Dedifferentiated amniotic fluid mesenchymal stem cell (primary cell): ENCODE results near the gene ISCA1.

Source experiments
- DNase-seq: peaks from one replicate; pipeline ENCODE4 v3.0.0-alpha.2; 2016; ENCODE audit errors: extremely low spot score

Gene ISCA1

DNA sequence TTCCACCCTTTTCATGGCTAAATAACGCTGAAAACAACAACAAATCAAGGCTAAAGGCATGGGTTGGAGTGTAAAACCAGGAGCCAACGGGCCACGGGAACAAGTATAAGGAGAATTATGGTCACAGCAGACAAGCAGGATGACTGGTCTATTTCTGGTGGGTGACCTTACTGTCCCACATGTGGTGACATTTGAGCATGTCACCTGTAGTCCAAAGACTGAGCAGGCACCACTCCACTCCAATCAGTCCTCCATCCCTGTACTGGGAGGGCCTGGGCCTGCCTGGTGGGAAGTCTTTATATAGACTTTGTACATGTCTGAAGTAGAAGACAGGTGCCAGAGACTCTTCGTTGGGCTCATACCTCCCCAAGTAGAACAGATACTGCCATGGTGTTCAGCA is 59.7 kb downstream of the ISCA1 start:
- DNase-seq, result no peak

DNA sequence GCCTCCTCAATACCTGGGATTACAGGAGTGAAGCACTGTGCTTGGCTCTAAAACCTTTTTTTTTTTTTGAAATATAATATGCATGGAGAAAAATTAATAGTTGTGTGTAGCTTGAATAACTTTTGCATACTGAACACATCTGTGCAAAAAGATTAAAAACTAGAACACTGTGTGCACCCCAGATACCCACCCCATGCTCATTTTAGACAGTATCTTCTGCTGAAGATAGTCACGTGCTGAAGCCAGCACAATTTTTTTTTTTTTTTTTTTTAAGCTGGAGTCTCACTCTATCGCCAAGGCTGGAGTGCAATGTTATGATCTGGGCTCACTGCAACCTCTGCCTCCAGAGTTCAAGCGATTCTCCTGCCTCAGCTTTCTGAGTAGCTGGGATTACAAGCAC is 62.7 kb downstream of the ISCA1 start:
- no peak for DNase-seq

DNA sequence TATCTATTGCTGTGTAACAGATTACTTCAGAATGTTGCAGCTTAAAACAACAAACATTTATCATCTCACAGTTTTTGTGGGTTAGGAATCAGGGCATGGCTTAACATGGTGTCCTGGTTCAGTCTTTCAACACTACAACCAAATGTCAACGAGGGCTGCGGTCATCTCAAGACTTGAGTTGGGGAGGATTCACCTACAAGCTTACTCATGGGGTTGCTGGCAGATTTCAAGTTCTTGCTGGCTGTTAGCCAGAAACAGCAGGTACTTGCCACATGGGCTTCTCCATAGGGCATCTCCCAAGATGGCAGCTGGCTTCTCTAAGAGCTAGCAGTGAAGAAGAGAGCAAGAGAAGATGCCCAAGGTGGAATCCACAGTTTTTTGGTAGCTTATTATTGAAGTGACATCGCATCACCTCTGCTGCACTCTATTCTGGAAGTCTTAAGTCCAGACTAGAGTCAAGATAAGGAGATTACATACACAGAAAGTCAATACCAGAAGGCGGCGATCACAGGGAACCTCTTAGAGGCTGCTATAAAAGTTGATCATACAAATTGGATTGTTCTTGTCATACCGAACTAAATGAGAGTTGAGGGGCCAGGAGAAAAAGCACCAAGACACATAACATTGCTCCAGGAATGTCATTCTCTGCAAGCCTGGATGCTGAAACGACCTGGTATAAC is 65.1 kb downstream of the ISCA1 start:
- DNase-seq, result no peak
